ENCODE measurements around the gene CWC25. TPM values are rescaled to one million over a fixed set of nuclear protein-coding genes. Genes with fewer than 3 reads are reported as not detected.

CWC25 gene
- total and polyA plus RNA-seq, 9 of the 15 experiments (the other 6 are each of a cell fraction or from before 2014, with no cell fraction given): 16.5 to 27.4 (median 23.0) TPM

DNA sequence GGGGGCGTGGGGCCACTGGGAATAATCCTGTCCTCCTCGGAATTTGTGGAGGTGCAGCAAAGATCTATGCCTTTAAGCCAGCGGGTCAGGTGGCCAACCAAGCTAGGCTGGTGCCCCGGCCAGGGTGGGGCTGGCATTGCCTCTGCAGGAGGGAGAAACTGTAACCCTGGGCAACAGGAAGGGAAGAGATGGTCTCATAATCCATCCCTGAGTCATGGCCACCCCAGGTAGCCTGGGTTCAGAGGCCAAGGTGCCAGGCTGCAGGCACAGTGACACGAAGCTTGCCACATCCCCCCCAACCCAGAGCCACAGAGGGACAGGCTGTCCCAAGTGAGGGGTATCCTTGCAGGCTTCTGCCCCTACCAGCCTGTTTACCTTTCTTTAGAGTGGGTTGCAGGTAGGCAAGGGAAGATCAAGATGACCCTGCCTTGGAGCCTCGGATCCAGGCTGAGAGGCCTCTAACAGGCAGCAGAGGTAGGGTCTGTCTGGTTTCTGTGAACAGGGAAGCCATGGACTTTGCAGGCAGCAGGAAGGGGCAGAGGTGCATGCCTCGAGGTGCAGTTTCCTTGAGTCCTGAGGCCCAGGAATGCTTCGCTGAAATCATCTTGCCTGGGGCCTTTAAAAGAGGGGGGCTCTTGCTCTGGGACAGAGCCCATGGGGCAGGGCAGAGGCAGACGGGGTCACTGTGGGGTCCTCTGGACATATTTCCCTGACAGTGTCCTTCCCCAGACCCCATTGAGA lies 48.7 kb upstream of the CWC25 start (continued):
- TF ChIP-seq, protein P1, sequence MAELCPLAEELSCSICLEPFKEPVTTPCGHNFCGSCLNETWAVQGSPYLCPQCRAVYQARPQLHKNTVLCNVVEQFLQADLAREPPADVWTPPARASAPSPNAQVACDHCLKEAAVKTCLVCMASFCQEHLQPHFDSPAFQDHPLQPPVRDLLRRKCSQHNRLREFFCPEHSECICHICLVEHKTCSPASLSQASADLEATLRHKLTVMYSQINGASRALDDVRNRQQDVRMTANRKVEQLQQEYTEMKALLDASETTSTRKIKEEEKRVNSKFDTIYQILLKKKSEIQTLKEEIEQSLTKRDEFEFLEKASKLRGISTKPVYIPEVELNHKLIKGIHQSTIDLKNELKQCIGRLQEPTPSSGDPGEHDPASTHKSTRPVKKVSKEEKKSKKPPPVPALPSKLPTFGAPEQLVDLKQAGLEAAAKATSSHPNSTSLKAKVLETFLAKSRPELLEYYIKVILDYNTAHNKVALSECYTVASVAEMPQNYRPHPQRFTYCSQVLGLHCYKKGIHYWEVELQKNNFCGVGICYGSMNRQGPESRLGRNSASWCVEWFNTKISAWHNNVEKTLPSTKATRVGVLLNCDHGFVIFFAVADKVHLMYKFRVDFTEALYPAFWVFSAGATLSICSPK (IDR thresholded peaks at IDR 0.05; ENCODE audit: borderline replicate concordance): no peak
- TF ChIP-seq, protein P2, sequence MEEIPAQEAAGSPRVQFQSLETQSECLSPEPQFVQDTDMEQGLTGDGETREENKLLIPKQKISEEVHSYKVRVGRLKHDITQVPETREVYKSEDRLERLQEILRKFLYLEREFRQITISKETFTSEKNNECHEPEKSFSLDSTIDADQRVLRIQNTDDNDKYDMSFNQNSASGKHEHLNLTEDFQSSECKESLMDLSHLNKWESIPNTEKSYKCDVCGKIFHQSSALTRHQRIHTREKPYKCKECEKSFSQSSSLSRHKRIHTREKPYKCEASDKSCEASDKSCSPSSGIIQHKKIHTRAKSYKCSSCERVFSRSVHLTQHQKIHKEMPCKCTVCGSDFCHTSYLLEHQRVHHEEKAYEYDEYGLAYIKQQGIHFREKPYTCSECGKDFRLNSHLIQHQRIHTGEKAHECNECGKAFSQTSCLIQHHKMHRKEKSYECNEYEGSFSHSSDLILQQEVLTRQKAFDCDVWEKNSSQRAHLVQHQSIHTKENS (CRISPR knock-in tag; IDR thresholded peaks at IDR 0.05): no peak

DNA sequence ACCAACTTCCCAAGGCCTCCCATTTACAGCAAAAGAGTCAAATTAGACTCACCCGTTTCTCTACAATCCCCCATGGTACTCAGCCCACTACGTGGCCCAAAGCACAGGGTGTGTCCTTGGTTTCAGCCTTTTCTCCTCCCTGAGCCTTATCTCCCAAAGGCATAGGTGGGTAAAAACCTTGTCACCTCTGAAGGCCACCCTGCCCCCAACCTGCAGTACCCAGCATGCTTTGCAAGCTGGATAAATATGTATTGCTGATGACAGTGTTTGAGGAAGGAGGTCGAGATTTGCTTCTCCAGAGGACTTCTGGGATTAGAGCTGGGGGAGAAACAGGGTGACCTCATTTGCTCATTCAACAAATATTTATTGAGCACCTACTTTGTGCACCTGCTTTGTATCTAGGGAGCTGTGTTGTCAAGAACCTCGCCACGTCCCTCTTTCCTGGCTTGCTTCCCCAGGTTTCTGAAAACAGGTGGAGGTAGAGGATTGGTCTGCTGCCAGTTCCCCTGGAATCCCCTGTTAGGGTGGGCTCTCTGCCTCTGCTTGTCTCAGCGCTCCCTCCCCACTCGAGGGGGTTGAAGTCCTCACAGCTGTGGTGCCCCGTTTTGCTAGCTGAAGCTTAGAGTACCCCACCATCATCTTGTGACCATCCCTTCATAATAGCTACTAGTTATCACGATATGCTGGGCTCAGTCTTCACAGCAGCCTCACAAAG lies 47.7 kb upstream of the CWC25 start:
- Histone ChIP-seq H3K4me2 (ENCODE audit: insufficient read depth, low read length) (peak overlapping the region; percentile 98), H4K20me1 (replicated peaks; ENCODE audit: control insufficient read depth, insufficient read depth, low read length) (peaks cover 49% of the 10 kb centered on the region), H2AFZ (ENCODE audit: low read depth, low read length) (no peak overlapping the region), H3K36me3 (ENCODE audit: control insufficient read depth, insufficient read depth, low read length) (peaks cover 42% of the 10 kb centered on the region; the same call in 2 of the 3 replicates), H3K4me1 (replicated peaks in 1 of 2; ENCODE audit: control insufficient read depth in 2 of 2, insufficient read depth in 2 of 2, low read length in 2 of 2) (peaks cover 17 to 52% of the 10 kb centered on the region in 2 experiments), H3K27ac (ENCODE audit: extremely low read depth, low read depth, low read length) (peak overlapping the region; percentile 92), H3K79me2 (ENCODE audit: control insufficient read depth, insufficient read depth, low read length) (peaks cover 73% of the 10 kb centered on the region), H3K9ac (ENCODE audit: insufficient read depth in 1 of 2, low read depth in 2 of 2, low read length in 2 of 2) (peak overlapping the region; percentile 67 to 91; a peak in 3 of 4 replicates), H3K4me3 (no peak overlapping the region), H3K9me3 (replicated peaks; ENCODE audit: control insufficient read depth, insufficient read depth, low read depth, low read length) (no peaks in the 10 kb centered on the region), H3K27me3 (ENCODE audit: control insufficient read depth in 2 of 2, insufficient read depth in 2 of 2, low read length in 2 of 2) (no peaks in the 10 kb centered on the region), H3K9me1 (ENCODE audit: control insufficient read depth, insufficient read depth, low read length) (peaks cover 17% of the 10 kb centered on the region)
- no TSS peak for BruUV-seq (replicated peaks)
- WGBS (ENCODE audit: insufficient coverage, low coverage, missing lambda C conversion rate): 54% methylated on average over 9 of the region's 9 CpGs
- POLR2A ChIA-PET: interaction anchor here (0.6 to 2.9 kb wide), 12 partner anchors 9 to 311 kb away, joined by 3 to 24 read pairs (median 4); partner anchors contain the start of genes CWC25 and RPL23
- in situ Hi-C loops (cut with MboI) (no loop called here), intact Hi-C loops (cut with micrococcal nuclease) (loop anchor here (5.0 kb wide), 2 partner anchors 54 to 109 kb away; partner anchors contain the start of gene LASP1NB)
- CTCF ChIA-PET (ENCODE audit: low intra/inter-chr PET ratio): no interaction called here
- TF ChIP-seq KAT7 (CRISPR knock-in tag; IDR thresholded peaks at IDR 0.05; ENCODE audit: borderline replicate concordance): no peak
- no peak for TF ChIP-seq ZNF76 (CRISPR knock-in tag; IDR thresholded peaks at IDR 0.05; ENCODE audit: borderline replicate concordance)
- 0 out of 2 replicates have a peak, but pooled peaks have one; percentile 34 for TF ChIP-seq ZNF143 (CRISPR knock-in tag; IDR thresholded peaks at IDR 0.05)
- peak in 1 of 2 experiments; percentile 47; a peak in 1 of 4 replicates for TF ChIP-seq KDM1A (IDR thresholded peaks at IDR 0.05)
- TF ChIP-seq SIX5 (IDR thresholded peaks at IDR 0.05; ENCODE audit: borderline replicate concordance in 1 of 2, insufficient read depth in 1 of 2, low read depth in 1 of 2, low read length in 2 of 2): no peak
- TF ChIP-seq RCOR1 (IDR thresholded peaks at IDR 0.05; ENCODE audit: borderline replicate concordance in 1 of 2, low read depth in 2 of 2, low read length in 2 of 2): peak in 1 of 2 experiments; percentile 23; a peak in 1 of 4 replicates
- TF ChIP-seq, protein P3, sequence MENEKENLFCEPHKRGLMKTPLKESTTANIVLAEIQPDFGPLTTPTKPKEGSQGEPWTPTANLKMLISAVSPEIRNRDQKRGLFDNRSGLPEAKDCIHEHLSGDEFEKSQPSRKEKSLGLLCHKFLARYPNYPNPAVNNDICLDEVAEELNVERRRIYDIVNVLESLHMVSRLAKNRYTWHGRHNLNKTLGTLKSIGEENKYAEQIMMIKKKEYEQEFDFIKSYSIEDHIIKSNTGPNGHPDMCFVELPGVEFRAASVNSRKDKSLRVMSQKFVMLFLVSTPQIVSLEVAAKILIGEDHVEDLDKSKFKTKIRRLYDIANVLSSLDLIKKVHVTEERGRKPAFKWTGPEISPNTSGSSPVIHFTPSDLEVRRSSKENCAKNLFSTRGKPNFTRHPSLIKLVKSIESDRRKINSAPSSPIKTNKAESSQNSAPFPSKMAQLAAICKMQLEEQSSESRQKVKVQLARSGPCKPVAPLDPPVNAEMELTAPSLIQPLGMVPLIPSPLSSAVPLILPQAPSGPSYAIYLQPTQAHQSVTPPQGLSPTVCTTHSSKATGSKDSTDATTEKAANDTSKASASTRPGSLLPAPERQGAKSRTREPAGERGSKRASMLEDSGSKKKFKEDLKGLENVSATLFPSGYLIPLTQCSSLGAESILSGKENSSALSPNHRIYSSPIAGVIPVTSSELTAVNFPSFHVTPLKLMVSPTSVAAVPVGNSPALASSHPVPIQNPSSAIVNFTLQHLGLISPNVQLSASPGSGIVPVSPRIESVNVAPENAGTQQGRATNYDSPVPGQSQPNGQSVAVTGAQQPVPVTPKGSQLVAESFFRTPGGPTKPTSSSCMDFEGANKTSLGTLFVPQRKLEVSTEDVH (IDR thresholded peaks at IDR 0.05; ENCODE audit: low read depth, partially characterized antibody): no peak
- TF ChIP-seq ZNF140 (CRISPR knock-in tag; IDR thresholded peaks at IDR 0.05): no peak
- peak; percentile 19; the same call in 1 of the 2 replicates for TF ChIP-seq CBFA2T3 (IDR thresholded peaks at IDR 0.05)
- FAIRE-seq: peak; percentile 81
- no peak for ATAC-seq
- DNase-seq (ENCODE audit: extremely low read depth in 1 of 4, low spot score in 3 of 4): peak in 1 of 4 experiments; percentile 69

Data from K562 (cell line).